GM18505 (cell line): ENCODE results near the gene ZNF74.
"Not testable (repeated sequence)": the region's sequence is repeated elsewhere in the genome, so short reads cannot be mapped to it uniquely, and the experiment has no call there.

Experiments used
- ATAC-seq: cut with Tn5 transposase; IDR thresholded peaks from one replicate; pipeline ENCODE4 v1.9.1; 2021; ENCODE audit not compliant: unreplicated experiment
- POLR2A ChIP-seq: IDR thresholded peaks from 4 replicates; pipeline ENCODE4 v1.6.1; 2011; ENCODE audit warnings: borderline replicate concordance; ENCODE audit not compliant: insufficient read depth, insufficient read length; ENCODE audit errors: extremely low read depth

The ZNF74 gene

DNA sequence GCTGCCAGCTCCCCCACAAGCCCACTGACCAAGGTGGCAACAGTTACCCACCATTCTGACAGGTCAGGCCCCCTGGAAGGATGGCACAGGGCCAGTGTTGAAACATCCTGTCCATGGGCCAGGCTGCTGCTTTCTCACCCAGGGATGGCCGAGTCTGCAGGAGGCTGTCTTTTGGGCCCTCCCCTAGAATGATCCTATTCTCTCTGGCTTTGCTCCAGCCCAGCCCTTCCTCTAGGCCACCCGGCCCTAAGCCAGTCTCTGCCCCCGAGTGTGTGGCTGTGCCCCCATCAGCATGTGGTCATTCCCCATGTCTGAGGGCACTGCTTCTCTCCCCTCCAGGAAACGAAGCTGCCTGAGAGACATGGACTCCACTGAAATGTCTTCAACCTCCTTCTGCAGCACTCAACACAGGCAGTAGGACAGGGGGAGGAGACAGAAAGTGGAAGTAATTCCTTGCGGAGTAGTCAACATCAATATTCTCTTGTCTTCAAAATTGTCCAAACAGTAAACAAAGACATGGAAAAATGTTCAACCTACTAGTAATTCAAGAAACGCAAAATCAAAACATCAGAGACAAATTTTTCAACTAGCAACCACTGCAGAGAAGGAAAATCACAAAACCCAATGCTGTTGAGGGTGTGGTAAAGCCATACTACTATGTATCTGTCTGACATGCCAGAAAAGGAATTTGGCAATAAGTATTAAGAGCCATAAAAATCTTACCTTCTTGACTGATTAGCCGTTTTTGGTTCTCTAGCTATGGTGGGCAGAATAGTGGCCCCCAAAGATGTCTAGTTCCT, 48.7 kb downstream of the ZNF74 start:
- no peak for TF ChIP-seq POLR2A
- no peak for ATAC-seq

- no peak for ATAC-seq
- TF ChIP-seq POLR2A, result no peak
Measured at GRCh38 chr22:20444325-20444724, 50.4 kb downstream of the ZNF74 start.

DNA sequence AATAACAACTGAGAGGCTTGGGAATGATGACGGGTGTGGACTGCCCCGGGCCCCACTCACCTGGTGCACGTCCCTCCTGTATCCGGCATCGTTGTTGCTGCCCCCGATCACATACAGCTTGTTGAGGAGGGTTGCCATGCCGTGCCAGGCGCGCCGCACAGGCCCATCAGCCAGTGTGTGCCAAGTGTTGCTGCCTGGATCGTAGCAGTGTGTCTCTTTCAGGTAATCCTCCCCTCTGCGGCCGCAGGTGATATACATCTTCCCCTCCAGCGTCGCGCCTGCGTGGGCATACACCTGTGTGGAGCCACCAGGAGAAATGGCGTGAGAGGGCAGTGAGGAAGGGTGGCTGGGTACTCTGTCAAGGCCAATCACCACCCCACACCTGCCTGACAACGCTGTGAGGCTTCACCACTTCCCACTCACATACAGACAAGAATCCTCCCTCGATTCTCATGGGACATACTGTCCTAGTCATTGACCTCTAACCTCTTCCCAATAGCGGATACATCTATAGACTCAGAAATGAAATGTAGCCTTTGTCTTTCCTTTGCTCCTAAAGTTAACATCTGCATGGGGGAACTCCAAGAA, 52.5 kb downstream of the ZNF74 start:
- TF ChIP-seq POLR2A, result no peak
- no peak for ATAC-seq

- TF ChIP-seq POLR2A, result no peak
- ATAC-seq, result no peak
Measured at GRCh38 chr22:20448630-20449029, 54.7 kb downstream of the ZNF74 start.

DNA sequence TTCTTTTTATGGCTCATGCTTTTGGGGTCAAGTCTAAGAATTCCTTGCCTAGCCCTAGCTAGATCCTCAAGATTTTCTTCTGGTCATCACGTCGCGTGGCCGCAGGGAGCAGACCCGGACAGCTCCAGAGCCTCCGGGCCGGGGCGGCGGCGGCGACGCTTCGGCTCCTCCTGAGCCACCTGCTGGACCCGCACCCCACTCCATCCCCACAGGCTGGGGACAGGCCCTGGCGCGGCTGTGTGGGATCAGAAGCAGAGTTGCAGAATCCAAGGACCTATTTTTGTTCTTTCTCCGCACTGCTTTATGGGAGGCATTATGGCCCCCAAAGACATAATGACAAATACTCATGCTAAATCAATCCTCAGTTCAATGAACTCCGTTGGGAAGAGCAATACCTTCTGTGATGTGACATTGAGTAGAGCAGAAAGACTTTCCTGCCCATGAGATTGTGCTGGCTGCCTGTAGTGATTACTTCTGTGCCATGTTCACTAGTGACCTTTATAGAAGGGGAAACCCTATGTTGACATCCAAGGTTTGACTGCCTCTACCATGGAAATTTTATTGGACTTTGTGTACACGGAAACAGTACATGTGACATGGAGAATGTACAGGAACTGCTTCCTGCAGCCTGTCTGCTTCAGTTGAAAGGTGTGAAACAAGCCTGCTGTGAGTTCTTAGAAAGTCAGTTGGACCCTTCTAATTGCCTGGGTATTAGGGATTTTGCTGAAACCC, 56.0 kb downstream of the ZNF74 start:
- no peak for TF ChIP-seq POLR2A
- no peak for ATAC-seq

GRCh38 chr22:20450551-20450906, 56.6 kb downstream of the ZNF74 start:
- no peak for ATAC-seq
- no peak for TF ChIP-seq POLR2A

DNA sequence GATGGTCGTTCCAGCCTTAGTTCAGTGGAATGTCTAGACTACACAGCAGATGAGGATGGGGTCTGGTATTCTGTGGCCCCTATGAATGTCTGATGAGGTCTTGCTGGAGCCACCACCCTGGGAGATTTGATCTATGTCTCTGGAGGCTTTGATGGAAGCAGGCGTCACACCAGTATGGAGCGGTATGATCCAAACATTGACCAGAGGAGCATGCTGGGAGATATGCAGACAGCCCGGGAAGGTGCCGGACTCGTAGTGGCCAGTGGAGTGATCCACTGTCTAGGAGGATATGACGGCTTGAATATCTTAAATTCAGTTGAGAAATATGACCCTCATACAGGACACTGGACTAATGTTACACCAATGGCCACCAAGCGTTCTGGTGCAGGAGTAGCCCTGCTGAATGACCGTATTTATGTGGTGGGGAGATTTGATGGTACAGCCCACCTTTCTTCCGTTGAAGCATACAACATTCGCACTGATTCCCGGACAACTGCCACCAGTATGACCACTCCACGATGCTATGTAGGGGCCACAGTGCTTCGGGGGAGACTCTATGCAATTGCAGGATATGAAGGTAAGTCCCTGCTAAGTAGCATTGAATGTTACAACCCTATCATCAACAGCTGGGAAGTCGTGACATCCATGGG, 57.3 kb downstream of the ZNF74 start:
- ATAC-seq, result not testable (repeated sequence)

DNA sequence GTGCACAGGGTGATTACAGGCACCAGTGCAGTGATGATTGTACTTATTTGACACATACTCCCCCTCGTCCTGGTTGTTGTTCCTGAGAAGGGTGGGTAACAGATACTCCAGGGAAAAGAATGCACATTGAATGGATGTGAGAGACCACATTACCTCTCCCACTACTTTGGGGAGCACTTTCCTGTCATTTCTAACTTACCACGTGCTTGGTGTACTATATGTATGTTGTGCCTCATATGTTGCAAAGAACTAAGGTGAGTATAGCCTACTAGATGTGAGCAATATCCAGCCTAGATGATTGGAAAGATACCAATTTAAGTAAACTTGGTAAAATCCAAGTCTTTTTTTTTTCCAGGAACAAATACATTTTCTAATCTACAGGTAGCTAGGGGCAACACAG, 58.0 kb downstream of the ZNF74 start:
- no peak for ATAC-seq
- no peak for TF ChIP-seq POLR2A

DNA sequence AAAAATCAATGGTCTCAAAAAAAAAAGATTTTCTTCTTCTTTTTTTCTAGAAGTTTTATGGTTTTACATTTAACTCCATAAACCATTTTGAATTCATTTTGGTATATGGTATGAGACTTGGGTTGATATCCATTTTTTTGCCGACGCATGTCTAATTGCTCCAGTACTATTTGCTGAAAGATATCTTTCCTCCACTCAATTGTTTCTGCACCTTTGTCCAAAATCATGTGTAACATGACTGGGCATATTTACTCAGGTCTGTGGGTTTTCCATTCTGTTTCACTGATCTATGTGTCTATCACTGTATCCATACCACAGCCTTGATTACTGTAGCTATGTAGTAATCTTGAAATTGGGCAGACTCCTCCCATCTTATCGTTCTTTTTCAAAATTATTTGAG, 59.3 kb downstream of the ZNF74 start:
- no peak for ATAC-seq
- TF ChIP-seq POLR2A, result no peak

GRCh38 chr22:20455709-20456063, 61.7 kb downstream of the ZNF74 start:
- ATAC-seq, result no peak

DNA sequence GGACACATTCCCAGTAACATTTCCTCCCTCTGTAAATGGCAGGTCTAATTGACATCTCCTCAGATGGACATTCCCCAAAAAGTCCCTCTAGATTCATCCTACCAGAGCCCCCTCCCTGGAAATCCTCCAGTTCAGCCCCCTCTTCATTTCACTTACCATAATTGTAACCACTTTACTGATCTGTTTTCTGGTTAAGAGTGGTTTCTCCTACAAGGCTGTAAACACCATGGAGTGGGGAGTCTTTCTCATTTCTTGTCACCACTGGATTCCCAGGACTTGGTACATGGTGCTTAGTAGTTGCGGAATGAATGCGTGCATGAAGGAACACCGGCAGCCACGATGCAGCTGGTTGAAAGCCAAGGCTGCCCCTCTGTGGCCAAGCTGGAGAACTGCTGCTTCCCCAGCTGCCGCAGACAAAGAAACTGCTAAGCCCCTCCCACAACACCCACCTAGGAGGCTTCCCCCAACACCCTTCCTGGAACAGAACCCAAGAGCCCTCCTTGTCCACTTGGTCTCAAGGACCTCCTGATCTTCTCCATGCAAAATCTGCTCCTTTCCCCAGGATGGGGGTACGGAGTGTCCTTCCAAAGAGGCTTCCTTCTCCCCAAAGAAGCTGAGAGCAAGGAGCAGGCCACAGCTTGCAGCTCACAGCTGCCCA, 62.2 kb downstream of the ZNF74 start:
- ATAC-seq, result no peak
- TF ChIP-seq POLR2A, result no peak

More at GRCh38 chr22:20455709-20456063, 61.7 kb downstream of the ZNF74 start:
- TF ChIP-seq POLR2A, result no peak

DNA sequence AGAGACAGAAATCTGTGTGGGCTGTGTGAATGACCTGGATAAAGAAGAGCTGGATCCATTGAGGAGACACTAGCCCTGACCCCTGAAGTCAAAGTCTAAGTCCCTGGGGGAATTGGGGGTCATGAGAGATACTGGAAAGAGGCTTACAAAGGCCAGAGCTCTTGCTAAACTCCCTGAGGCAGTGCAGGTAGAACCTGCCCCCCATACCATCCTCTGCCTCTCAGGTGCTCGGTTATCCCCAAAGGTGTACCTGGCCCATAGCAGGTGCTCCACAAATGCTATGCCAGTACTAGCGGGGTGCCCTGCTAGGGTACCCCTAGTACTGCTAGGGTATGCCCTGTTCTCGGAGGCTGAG, 62.7 kb downstream of the ZNF74 start:
- no peak for ATAC-seq

GRCh38 chr22:20457506-20458240, 63.7 kb downstream of the ZNF74 start:
- no peak for ATAC-seq
- no peak for TF ChIP-seq POLR2A

More for the DNA sequence above, 62.7 kb downstream of the ZNF74 start:
- TF ChIP-seq POLR2A, result no peak
